ENCODE measurements around the gene PLSCR5.

DNA sequence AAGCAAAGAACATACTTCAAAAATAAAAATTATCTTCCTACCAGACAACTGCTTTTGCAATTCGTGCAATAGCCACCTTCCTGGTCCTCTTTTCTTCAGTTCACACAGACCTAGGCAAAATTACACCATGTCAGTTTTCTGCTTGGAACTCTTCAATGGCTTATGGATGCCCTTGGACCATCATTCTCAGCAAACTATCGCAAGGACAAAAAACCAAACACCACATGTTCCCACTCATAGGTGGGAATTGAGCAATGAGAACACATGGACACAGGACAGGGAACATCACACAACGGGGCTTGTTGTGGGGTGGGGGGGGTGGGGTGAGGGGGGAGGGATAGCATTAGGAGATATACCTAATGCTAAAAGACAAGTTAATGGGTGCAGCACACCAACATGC lies 29.2 kb upstream of the PLSCR5 start:
- TF ChIP-seq, protein P1, sequence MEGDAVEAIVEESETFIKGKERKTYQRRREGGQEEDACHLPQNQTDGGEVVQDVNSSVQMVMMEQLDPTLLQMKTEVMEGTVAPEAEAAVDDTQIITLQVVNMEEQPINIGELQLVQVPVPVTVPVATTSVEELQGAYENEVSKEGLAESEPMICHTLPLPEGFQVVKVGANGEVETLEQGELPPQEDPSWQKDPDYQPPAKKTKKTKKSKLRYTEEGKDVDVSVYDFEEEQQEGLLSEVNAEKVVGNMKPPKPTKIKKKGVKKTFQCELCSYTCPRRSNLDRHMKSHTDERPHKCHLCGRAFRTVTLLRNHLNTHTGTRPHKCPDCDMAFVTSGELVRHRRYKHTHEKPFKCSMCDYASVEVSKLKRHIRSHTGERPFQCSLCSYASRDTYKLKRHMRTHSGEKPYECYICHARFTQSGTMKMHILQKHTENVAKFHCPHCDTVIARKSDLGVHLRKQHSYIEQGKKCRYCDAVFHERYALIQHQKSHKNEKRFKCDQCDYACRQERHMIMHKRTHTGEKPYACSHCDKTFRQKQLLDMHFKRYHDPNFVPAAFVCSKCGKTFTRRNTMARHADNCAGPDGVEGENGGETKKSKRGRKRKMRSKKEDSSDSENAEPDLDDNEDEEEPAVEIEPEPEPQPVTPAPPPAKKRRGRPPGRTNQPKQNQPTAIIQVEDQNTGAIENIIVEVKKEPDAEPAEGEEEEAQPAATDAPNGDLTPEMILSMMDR (IDR thresholded peaks at IDR 0.05) = no peak
- TF ChIP-seq POLR2A (IDR thresholded peaks at IDR 0.05) = no peak
